DMS79 treated with DMSO at 0.1 percent for 48 hours (cell line): ENCODE data around the gene APOD.
"Not testable (repeated sequence)": the region's sequence is repeated elsewhere in the genome, so short reads cannot be mapped to it uniquely, and the experiment has no call there.

Experiments used
- DNase-seq: peaks from one replicate; lab custom pipeline; 2025; lab: John Stamatoyannopoulos, UW

The APOD gene

GRCh38 chr3:195617784-195618659 lies 34.3 kb upstream of the APOD start:
- not testable (repeated sequence) for DNase-seq

GRCh38 chr3:195617134-195617533 lies 33.4 kb upstream of the APOD start:
- DNase-seq = not testable (repeated sequence)

DNA sequence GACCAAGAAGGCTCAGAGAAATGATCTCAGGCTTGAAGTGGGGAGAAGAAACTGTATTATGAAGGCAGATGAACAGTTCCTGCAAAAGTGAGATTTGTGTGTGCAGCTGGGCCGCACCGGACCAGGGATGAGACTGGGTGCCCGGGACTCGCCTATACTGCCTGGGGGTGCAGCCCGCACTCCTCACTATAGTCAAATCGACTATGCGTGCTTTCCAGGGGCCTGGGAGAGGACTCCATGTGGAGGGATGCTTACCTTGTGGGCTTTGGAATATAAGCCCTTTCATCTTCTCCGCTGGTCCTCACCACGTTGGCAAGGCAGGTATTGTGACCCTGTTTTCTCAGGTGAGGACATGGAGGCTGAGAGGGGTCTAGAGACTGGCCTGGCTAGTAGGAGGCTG lies 32.9 kb upstream of the APOD start:
- no peak for DNase-seq

- not testable (repeated sequence) for DNase-seq
These were observed 32.3 kb upstream of the APOD start for GRCh38 chr3:195615952-195616537.

- DNase-seq = peak; percentile 88
These were observed 31.1 kb upstream of the APOD start for GRCh38 chr3:195614672-195615504.

DNA sequence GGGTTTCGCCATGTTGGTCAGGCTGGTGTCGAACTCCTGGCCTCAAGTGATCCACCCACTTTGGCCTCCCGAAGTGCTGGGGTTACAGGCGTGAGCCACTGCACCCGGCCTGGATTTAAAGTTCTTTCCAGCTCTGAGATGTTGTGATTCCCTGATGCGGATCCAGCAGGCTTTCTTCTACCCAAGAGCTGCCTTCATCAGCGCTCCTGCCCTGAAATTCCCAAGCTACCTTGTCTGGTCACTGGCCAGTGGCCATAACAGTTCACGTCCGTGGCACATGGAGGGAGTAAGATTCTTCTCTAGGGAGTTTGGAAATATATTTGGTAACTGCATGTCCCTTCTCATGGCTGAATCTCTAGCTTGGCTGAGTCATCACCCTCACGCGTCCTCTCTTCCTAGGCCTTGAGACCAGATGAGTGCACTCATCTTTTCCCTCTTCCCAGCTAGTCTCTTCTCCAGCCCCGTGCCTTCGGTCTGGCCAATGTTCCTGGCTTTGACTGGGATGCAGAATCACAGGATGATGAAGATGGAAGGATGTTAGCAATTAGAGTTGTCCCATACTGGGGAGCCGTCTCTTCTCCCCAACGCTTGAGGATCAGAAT lies 29.8 kb upstream of the APOD start:
- DNase-seq = no peak

DNA sequence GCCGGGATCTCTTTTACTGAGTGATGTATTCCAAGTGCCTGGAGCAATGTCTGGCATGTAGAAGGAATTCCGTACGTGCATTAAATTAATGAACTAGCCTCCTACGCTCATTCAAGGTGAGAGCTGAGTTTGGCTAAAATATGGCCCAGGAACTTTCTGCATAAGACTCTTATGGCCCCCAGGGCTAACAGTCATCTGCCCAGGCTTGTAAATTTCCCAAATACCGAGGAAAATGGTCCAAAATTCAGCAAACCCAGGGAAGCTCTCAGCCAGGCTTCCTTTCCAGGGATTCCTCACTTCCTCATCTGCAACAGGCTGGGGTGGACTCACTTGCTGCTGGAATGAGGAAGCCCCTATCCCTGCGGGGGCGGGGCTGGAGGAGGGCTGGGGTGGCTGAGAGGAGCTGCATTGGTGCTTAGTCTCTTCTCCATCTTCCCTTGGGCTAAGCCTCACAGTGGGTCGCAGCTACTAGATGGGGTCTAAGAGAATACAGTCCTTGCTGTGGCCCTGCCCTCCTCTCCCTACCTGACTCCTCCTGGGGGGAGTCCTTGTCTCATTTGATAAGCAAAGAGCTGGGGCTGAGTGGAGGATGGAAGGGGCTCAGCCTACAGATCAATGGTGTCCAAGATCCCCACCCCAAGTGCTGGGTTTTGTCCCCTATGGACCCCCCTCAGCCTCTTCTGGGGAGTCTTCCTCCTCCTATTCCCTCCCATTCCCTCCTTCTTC lies 28.5 kb upstream of the APOD start:
- DNase-seq = no peak

DNA sequence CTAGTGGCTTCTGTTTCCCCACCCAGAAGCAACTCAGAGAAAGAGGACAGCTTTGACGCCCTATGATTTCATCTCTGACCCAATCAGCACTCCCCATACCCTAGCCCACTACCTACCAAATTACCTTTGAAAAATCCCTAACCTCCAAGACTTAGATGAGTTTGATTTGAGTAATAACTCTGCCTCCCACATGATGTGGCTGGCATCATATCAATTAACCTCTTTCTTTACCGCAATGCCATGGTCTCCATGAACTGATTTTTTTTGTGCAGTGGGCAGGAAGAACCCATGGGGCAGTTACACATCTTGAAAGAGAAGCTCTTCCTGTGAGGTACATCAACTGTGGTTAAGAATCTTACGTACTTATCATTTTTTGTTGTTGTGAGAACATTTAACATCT lies 25.5 kb upstream of the APOD start:
- DNase-seq = no peak

DNA sequence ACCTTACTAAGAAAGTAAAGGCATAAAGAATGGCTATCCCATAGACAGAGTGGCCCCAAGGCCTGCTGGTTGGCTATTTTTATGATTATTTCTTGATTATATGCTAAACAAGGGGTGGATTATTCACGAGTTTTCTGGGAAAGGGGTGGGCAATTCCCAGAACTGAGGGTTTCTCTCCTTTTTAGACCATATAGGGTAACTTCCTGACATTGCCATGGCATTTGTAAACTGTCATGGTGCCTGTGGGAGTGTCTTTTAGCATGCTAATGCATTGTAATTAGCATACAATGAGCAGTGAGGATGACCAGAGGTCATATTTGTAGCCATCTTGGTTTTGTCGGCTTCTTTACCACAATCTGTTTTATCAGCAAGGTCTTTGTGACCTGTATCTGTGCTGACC lies 18.0 kb upstream of the APOD start:
- DNase-seq = not testable (repeated sequence)

GRCh38 chr3:195601382-195601781 lies 17.6 kb upstream of the APOD start:
- DNase-seq = no peak

DNA sequence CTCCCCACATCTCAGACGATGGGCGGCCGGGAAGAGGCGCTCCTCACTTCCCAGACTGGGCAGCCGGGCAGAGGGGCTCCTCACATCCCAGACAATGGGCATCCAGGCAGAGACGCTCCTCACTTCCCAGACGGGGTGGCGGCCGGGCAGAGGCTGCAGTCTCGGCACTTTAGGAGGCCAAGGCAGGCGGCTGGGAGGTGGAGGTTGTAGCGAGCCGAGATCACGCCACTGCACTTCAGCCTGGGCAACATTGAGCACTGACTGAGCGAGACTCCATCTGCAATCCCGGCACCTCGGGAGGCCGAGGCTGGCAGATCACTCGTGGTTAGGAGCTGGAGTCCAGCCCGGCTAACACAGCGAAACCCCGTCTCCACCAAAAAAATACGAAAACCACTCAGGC lies 16.2 kb upstream of the APOD start:
- DNase-seq = not testable (repeated sequence)

- not testable (repeated sequence) for DNase-seq
These were observed 15.8 kb upstream of the APOD start for GRCh38 chr3:195599516-195599915.

DNA sequence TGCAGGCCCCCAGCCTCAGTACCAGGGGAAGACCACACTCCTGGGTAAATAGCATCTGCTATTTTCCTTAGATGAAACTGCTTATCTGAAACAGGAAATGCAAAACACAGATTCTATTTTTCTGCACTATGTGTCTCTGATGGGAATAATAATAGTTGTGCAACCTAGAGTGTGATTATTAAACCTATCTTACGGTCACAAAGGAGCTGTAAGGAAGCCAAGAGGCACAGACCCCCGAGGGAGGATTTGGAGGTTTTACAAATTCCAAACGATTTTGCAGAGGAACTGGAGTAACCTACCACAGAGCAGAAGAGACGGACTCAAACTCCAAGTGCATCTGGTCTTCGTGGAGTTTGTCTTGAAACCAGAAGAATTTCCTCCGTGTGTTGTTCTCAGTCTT lies 14.1 kb upstream of the APOD start:
- no peak for DNase-seq

GRCh38 chr3:195597229-195597628 lies 13.5 kb upstream of the APOD start:
- no peak for DNase-seq

- no peak for DNase-seq
These were observed 13.0 kb upstream of the APOD start for GRCh38 chr3:195596765-195597171.

GRCh38 chr3:195595785-195596531 lies 12.2 kb upstream of the APOD start:
- DNase-seq = no peak

- no peak for DNase-seq
These were observed 8.1 kb upstream of the APOD start for GRCh38 chr3:195591852-195592251.

DNA sequence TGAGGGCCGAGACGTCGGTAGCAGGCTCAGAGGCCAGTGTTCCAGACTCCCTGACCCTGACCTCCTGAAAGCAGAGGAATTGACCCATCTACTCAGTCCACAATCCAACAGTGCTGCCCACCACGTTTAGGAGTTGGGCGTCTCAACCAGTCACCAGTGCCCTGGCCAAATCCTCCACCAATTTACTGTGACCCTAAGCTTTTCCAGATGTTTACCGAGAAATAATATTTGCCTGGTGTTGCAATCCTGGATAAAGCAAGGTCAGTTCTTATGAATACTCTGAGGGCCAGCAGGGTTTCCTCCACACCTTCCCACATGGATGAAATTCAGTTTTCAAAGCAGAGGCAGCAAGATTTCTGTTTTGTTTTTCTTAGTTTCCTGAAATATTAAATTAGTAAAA lies 7.5 kb upstream of the APOD start:
- no peak for DNase-seq

- DNase-seq = not testable (repeated sequence)
These were observed 6.6 kb upstream of the APOD start for GRCh38 chr3:195590381-195590780.

DNA sequence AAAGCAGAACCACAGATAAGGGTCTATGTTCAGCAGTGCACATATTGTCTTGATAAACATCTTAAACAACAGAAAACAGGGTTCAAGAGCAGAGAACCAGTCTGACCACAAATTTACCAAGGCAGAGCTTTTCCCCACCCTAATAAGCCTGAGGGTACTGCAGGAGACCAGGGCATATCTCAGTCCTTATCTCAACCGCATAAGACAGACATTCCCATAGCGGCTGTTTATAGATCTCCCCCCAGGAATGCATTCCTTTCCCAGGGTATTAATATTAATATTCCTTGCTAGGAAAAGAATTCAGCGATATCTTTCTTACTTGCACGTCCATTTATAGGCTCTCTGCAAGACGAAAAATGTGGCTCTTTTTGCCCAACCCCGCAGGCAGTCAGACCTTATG lies 6.1 kb upstream of the APOD start:
- DNase-seq = not testable (repeated sequence)

DNA sequence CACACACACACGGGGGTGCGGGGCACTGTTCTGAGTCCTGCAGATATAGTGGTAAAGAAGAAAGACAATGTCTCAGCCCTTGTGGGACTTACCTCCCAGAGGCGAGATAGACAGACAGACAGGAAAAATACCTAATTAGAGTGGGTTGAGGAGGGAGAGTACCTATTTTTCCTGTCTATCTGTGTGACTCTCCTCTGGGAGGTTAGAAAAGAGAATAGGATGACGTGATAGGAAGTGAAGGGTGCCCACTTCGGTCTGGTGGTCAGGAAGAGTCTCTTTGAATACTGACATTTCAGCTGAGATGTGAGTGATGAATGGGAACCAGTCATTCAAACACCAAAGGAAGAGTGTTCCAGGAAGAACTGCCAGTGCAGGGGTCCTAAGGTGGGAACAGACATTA lies 4.1 kb upstream of the APOD start:
- no peak for DNase-seq
